Esophagus squamous epithelium (tissue), 4 donors: ENCODE results near the gene TBRG4.

Experiments used
- POLR2A ChIP-seq, 4 donors: fragments of 450-650 bp; IDR thresholded peaks; one replicate each; pipeline ENCODE4 v1.6.1; 2017; ENCODE audit warnings: antibody characterized with exemption in 4 of 4, mild to moderate bottlenecking in 4 of 4, moderate library complexity in 3 of 4
- TF ChIP-seq, protein P1 (sequence below), 6 experiments: fragments of 450-650 bp in 4 of 6; fragments of 200-600 bp in 2 of 6; sonication (generic) in 2 of 6; IDR thresholded peaks; one replicate each; pipeline ENCODE4 v1.5.1; 2016 to 2019; ENCODE audit warnings: antibody characterized with exemption in 6 of 6, mild to moderate bottlenecking in 4 of 6, moderate library complexity in 4 of 6

DNA sequence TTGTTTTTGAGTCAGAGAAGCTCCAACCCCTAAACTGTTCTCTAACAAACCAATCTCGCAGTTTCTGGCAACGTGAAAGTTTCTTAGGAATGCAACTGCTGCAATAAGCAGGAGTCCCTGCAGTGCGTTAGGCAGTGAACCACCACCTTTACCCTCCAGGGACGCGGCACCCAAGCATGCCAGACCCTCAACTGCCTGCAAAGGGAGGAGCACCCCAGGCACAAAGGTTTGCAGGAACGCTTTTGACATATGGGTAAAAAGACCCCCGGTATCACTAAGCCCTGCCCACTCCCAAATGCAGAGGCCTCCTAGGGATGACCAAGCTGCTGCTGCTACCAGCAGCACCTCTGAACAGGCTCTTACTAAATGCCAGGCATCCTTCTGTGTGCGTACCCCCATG, 4.7 kb downstream of the TBRG4 start:
- TF ChIP-seq, protein P1, sequence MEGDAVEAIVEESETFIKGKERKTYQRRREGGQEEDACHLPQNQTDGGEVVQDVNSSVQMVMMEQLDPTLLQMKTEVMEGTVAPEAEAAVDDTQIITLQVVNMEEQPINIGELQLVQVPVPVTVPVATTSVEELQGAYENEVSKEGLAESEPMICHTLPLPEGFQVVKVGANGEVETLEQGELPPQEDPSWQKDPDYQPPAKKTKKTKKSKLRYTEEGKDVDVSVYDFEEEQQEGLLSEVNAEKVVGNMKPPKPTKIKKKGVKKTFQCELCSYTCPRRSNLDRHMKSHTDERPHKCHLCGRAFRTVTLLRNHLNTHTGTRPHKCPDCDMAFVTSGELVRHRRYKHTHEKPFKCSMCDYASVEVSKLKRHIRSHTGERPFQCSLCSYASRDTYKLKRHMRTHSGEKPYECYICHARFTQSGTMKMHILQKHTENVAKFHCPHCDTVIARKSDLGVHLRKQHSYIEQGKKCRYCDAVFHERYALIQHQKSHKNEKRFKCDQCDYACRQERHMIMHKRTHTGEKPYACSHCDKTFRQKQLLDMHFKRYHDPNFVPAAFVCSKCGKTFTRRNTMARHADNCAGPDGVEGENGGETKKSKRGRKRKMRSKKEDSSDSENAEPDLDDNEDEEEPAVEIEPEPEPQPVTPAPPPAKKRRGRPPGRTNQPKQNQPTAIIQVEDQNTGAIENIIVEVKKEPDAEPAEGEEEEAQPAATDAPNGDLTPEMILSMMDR (IDR thresholded peaks at IDR 0.05), result no peak
- TF ChIP-seq POLR2A (IDR thresholded peaks at IDR 0.05), result no peak
